ENCODE measurements around the gene RAB15.

GRCh38 chr14:64946310-64947045 lies 25.7 kb downstream of the RAB15 start:
- no peak for TF ChIP-seq CTCF (optimal IDR thresholded peaks at IDR 0.05 in 1 of 3, IDR thresholded peaks at IDR 0.05 in 1 of 3, conservative IDR thresholded peaks at IDR 0.05 in 1 of 3; ENCODE audit: extremely low read depth in 1 of 3, insufficient read depth in 2 of 3, low read length in 3 of 3)
- TF ChIP-seq EZH2 (IDR thresholded peaks at IDR 0.05; ENCODE audit: low read length): no peak

Data from keratinocyte (primary cell).